Common myeloid progenitor, CD34-positive (primary cell): ENCODE data around the gene LRRC55. TPM values are rescaled to one million over a fixed set of nuclear protein-coding genes. Genes with fewer than 3 reads are reported as not detected.

Experiments
- CTCF ChIA-PET: fragments of 350-600 bp; sonication (Branson Sonifier 250); formaldehyde crosslinking; loops from one replicate; lab custom pipeline; 2021; ENCODE audit warnings: antibody characterized with exemption; lab: Charles Lee
- POLR2A ChIA-PET: fragments of 350-600 bp; sonication (Branson Sonifier 250); formaldehyde crosslinking; loops from one replicate; lab custom pipeline; 2021; ENCODE audit warnings: antibody characterized with exemption; lab: Charles Lee
- DNase-seq, 3 donors: peaks; one replicate each; pipeline versions ENCODE4 v3.0.0 to v3.0.0-alpha.2; 2013
- H3K27ac ChIP-seq, 2 experiments: 1 replicate in 1 of 2; 2 replicates in 1 of 2; pipeline ENCODE4 v1.7.0; 2013; ENCODE audit warnings: inconsistent platforms in 2 of 2, low read length in 2 of 2, mild to moderate bottlenecking in 2 of 2, low read depth in 1 of 2, moderate library complexity in 1 of 2; ENCODE audit not compliant: severe bottlenecking in 2 of 2, insufficient read depth in 1 of 2, poor library complexity in 1 of 2
- H3K27me3 ChIP-seq, 5 experiments: replicated peaks in 2 of 5; 1 replicate in 3 of 5; 2 replicates in 2 of 5; pipeline versions ENCODE4 v1.6.1 to v1.7.0; 2013; ENCODE audit warnings: low read length in 4 of 5, mild to moderate bottlenecking in 2 of 5, moderate library complexity in 2 of 5, inconsistent platforms in 1 of 5; ENCODE audit not compliant: insufficient read depth in 5 of 5, control insufficient read depth in 4 of 5
- H3K36me3 ChIP-seq, 4 experiments: 1 replicate in 2 of 4; 2 replicates in 2 of 4; pipeline versions ENCODE4 v1.6.1 to v1.7.0; 2013; ENCODE audit warnings: low read length in 3 of 4, control low read depth in 1 of 4, mild to moderate bottlenecking in 1 of 4; ENCODE audit not compliant: control insufficient read depth in 4 of 4, insufficient read depth in 4 of 4
- H3K4me1 ChIP-seq, 4 experiments: 1 replicate in 3 of 4; 2 replicates in 1 of 4; pipeline versions ENCODE4 v1.6.1 to v1.7.1; 2013; ENCODE audit warnings: low read length in 3 of 4, mild to moderate bottlenecking in 3 of 4, control low read depth in 1 of 4, inconsistent platforms in 1 of 4, moderate library complexity in 1 of 4; ENCODE audit not compliant: control insufficient read depth in 4 of 4, insufficient read depth in 4 of 4; ENCODE audit errors: control extremely low read depth in 1 of 4
- H3K4me3 ChIP-seq, 7 experiments: 1 replicate in 4 of 7; 2 replicates in 3 of 7; pipeline versions ENCODE4 v1.5.1 to v1.7.0; 2013; ENCODE audit warnings: mild to moderate bottlenecking in 7 of 7, low read length in 6 of 7, moderate library complexity in 6 of 7, inconsistent platforms in 2 of 7, low read depth in 2 of 7, control low read depth in 1 of 7; ENCODE audit not compliant: insufficient read depth in 4 of 7, control insufficient read depth in 1 of 7; ENCODE audit errors: extremely low read depth in 1 of 7
- H3K9me3 ChIP-seq, 5 experiments: 1 replicate in 4 of 5; 2 replicates in 1 of 5; pipeline versions ENCODE4 v1.6.1 to v1.7.1; 2013; ENCODE audit warnings: low read length in 4 of 5, mild to moderate bottlenecking in 2 of 5, inconsistent platforms in 1 of 5, low read depth in 1 of 5, moderate library complexity in 1 of 5; ENCODE audit not compliant: control insufficient read depth in 4 of 5, insufficient read depth in 2 of 5; ENCODE audit errors: control extremely low read depth in 1 of 5
- WGBS: methylation state at CpG from one replicate; pipeline ENCODE4 v1.1.5; 2013; ENCODE audit not compliant: insufficient coverage; 5-methylcytosine and 5-hydroxymethylcytosine counted together
- polyA plus RNA-seq: library from polyadenylated mRNA; unstranded; fragments of 120-200 nt; gene quantifications from one replicate; pipeline ENCODE4 v1.2.1, GENCODE V29; 2013

The LRRC55 gene, protein sequence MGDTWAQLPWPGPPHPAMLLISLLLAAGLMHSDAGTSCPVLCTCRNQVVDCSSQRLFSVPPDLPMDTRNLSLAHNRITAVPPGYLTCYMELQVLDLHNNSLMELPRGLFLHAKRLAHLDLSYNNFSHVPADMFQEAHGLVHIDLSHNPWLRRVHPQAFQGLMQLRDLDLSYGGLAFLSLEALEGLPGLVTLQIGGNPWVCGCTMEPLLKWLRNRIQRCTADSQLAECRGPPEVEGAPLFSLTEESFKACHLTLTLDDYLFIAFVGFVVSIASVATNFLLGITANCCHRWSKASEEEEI
- polyA plus RNA-seq, result not detected

DNA sequence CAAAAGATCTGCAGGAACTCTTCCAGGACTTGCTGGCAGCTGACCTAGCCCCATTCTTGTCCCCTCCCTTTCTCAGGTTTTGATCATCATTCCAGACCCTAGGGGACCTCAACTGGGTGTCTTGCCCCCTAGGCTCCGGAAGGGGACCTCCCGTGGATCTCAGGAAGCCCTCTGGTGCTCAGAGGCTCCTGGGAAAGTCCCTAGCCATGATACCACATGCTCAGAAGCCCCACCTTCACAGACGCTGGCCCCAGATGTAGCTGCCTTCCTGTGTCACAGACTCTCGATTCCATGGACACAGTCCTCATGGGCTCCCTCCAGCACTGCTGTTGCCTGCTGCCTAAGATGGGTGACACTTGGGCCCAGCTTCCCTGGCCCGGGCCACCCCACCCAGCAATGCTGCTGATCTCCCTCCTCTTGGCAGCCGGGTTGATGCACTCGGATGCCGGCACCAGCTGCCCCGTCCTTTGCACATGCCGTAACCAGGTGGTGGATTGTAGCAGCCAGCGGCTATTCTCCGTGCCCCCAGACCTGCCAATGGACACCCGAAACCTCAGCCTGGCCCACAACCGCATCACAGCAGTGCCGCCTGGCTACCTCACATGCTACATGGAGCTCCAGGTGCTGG, at the start of gene LRRC55:
Gene LRRC55, plus strand, starts transcription at position 276 of the 628 bp plus-strand sequence. Its CDS starts 70 bp downstream, at position 346.
- ChIA-PET POLR2A (no interaction called here), CTCF (no interaction called here)
- Histone ChIP-seq H3K27ac (no peak within 1 kb of the TSS), H3K36me3 (no peaks in the 10 kb centered on the region), H3K4me3 (no peak within 1 kb of the TSS), H3K4me1 (no peaks in the 10 kb centered on the region), H3K9me3 (no peaks in the 10 kb centered on the region), H3K27me3 (peaks cover 0 to 75% (median 30%) of the 10 kb centered on the region in 5 experiments)
- peak in 2 of 3 donors; percentile 6 to 7 for DNase-seq
- WGBS, result 86% methylated on average over 14 of the region's 15 CpGs

DNA sequence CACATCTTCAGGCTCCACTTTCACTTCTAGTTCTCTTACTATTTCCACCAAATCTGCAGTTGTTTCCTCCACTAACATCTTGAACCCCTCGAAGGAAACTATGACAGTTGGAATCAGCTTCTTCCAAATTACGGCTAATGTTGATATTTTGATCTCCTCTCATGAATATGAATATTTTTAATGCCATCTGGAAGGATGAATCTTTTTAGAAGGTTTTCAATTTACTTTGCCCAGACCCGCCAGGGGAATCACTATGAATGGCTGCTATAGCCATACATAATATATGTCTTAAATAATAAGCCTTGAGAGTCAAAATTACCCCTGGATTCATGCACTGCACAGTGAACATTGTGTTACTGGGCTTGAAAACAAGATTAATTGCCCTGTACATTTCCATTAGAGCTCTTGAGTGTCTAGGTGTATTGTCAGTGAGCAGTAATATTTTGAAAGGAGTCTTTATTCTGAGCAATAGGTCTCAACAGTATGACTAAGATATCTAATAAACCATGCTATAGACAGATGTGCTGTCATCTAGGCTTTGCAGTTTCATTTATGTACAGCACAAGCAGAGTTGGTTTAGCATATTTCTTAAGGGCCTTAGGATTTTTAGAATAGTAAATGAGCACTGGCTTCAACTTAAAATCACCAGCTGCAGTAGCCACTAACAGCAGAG, 48.3 kb upstream of the LRRC55 start:
- Histone ChIP-seq H3K4me1 (no peaks in the 10 kb centered on the region), H3K27ac (no peak overlapping the region), H3K4me3 (no peak overlapping the region), H3K36me3 (no peaks in the 10 kb centered on the region), H3K27me3 (peaks cover 0 to 79% (median 30%) of the 10 kb centered on the region in 5 experiments), H3K9me3 (peaks cover 0 to 12% (median 3%) of the 10 kb centered on the region in 5 experiments)
- 93% methylated on average over 2 of the region's 3 CpGs for WGBS
- DNase-seq, result no peak
- POLR2A ChIA-PET, result no interaction called here
- CTCF ChIA-PET, result interaction anchor here (1.0 to 4.3 kb wide), 3 partner anchors 9 to 117 kb away, joined by 6 to 45 read pairs (median 7); no protein-coding TSS in a partner anchor

DNA sequence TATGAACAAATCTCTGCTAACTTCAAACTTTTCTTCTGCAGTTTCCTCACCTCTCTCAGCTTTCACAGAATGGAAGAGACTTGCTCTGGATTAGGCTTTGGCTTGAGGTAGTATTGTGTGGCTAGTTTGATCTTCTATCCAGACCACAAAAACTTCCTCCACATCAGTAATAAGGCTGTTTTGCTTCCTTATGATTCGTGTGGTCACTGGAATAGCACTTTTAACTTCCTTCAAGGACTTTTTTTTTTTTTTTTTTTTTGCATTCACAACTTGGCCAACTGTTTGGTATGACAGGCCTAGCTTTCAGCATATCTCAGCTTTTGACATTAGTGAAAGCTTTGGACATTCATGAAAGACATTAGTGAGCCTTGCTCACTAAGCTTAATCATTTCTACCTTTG, 47.5 kb upstream of the LRRC55 start:
- ChIA-PET POLR2A (no interaction called here), CTCF (interaction anchor here (1.0 to 1.5 kb wide), 2 partner anchors 10 to 115 kb away, joined by 6 to 7 read pairs; no protein-coding TSS in a partner anchor)
- H3K9me3 ChIP-seq, result peaks cover 0 to 18% (median 6%) of the 10 kb centered on the region in 5 experiments
- WGBS, result 0% methylated on average over 1 of the region's 1 CpG
- H3K4me1 ChIP-seq, result no peaks in the 10 kb centered on the region
- peak in 2 of 3 donors; percentile 14 to 26 for DNase-seq
- H3K27ac ChIP-seq, result no peak overlapping the region
- no peak overlapping the region for H3K4me3 ChIP-seq
- H3K27me3 ChIP-seq, result peaks cover 0 to 78% (median 31%) of the 10 kb centered on the region in 5 experiments
- H3K36me3 ChIP-seq, result no peaks in the 10 kb centered on the region

DNA sequence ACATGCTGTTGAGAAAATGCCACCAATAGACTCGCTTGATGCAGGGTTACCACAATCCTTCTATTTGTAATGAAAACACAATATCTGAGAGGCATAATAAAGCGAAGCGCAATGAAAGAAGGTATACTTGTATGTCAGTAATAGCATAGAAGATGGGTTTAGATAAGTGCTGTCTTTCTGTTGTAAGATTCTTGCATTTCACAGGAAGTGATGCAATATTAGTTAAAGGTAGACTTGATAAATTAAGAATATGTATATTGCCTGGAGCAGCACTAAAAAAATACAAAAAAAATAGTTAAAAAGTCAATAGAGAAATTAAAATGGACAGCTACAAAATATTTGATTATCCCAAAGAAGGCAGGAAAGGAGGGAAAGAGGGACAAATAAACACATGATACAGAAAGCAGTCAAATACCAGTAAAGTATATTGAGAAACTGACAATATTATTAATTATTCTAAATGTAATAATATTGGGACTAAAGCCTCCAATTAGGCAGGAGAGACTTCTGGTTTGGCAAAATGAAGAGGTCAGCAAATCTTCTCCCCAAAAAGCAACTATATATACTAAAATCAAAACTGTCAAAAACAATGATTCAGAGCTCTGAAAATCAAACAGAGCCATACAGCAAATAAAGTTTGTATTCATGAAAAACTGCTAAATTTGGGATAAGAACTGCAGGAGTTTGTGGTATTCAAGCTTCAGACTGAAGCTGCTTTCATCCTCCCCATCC, 46.6 kb upstream of the LRRC55 start:
- peaks cover 0 to 72% (median 24%) of the 10 kb centered on the region in 5 experiments for H3K27me3 ChIP-seq
- POLR2A ChIA-PET, result no interaction called here
- H3K4me1 ChIP-seq, result no peaks in the 10 kb centered on the region
- H3K36me3 ChIP-seq, result no peaks in the 10 kb centered on the region
- WGBS, result 100% methylated on average over 1 of the region's 3 CpGs
- H3K4me3 ChIP-seq, result no peak overlapping the region
- no peak for DNase-seq
- CTCF ChIA-PET, result interaction anchor here (1.2 to 1.5 kb wide), 2 partner anchors 11 to 113 kb away, joined by 3 to 7 read pairs; no protein-coding TSS in a partner anchor
- no peak overlapping the region for H3K27ac ChIP-seq
- H3K9me3 ChIP-seq, result peaks cover 0 to 18% (median 6%) of the 10 kb centered on the region in 5 experiments

DNA sequence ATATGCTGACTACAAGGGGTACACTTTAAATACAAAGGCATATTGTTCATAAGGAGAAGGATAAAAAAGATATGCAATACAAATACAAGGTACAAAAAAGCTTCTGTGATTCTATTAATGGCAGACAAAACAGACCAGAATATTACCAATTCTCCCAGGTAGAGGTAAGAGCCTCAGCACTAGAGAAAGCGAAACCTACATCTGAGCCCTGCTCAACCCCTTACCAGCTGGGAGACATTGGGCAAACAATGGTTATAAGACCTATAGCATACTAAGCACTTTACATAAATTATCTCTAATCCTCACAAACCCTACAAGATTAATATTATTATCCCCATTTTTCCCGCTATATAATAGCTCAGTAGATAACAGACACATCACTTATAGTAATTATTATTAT, 41.2 kb upstream of the LRRC55 start:
- WGBS, result no CpG with 5 or more reads among the region's 2 CpGs
- no peak overlapping the region for H3K4me3 ChIP-seq
- H3K27me3 ChIP-seq, result peaks cover 0 to 88% (median 28%) of the 10 kb centered on the region in 5 experiments
- POLR2A ChIA-PET, result no interaction called here
- H3K9me3 ChIP-seq, result peaks cover 0 to 18% (median 6%) of the 10 kb centered on the region in 5 experiments
- no peaks in the 10 kb centered on the region for H3K36me3 ChIP-seq
- H3K4me1 ChIP-seq, result no peaks in the 10 kb centered on the region
- DNase-seq, result no peak
- H3K27ac ChIP-seq, result no peak overlapping the region
- CTCF ChIA-PET, result interaction anchor here (1.3 kb wide), 1 partner anchor 109 kb away, joined by 4 read pairs; no protein-coding TSS in a partner anchor

DNA sequence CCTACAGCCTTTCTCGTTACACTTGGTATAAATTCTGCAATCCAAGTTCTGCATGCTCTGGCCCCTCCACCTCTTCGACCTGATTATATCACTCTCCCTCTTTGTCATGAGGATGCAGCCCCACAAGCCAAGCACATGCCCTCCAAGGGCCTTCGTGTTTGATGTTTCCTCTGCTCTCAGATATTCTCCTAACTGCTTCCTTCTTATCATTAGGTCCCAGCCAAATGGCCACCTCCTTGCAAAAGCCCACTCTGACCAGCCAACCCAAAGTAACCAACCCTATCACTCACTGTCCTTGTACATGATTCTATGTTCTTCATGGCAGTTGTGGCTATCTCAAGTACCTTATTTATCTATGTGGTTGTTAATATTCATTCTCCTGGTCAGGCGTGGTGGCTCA, 38.3 kb upstream of the LRRC55 start:
- ChIA-PET POLR2A (no interaction called here), CTCF (no interaction called here)
- peaks cover 3 to 88% (median 32%) of the 10 kb centered on the region in 5 experiments for H3K27me3 ChIP-seq
- H3K27ac ChIP-seq, result no peak overlapping the region
- DNase-seq, result peak in 1 of 3 donors; percentile 17
- H3K36me3 ChIP-seq, result no peaks in the 10 kb centered on the region
- 65% methylated on average over 4 of the region's 4 CpGs for WGBS
- no peak overlapping the region for H3K4me3 ChIP-seq
- peaks cover 0 to 6% (median 3%) of the 10 kb centered on the region in 5 experiments for H3K9me3 ChIP-seq
- no peaks in the 10 kb centered on the region for H3K4me1 ChIP-seq
